ENCODE results near the gene KIF26B.

- TF ChIP-seq TAF1 (IDR thresholded peaks at IDR 0.05; ENCODE audit: low read depth): no peak
- no peak for TF ChIP-seq CTCF (IDR thresholded peaks at IDR 0.05; ENCODE audit: poor library complexity, severe bottlenecking)
- no peak for TF ChIP-seq POLR2AphosphoS5 (IDR thresholded peaks at IDR 0.05)
- TF ChIP-seq SMC3 (conservative IDR thresholded peaks at IDR 0.05; ENCODE audit: poor library complexity): no peak
- no peak for TF ChIP-seq EZH2 (IDR thresholded peaks at IDR 0.05; ENCODE audit: borderline replicate concordance, insufficient read depth, low read length, poor library complexity, severe bottlenecking)
- TF ChIP-seq EP300 (conservative IDR thresholded peaks at IDR 0.05; ENCODE audit: poor library complexity, severe bottlenecking): no peak
Measured at GRCh38 chr1:245292141-245292540, 137.4 kb downstream of the KIF26B start.

Data from neural cell (in vitro differentiated cells).